ENCODE measurements around the gene C10orf143.
"Not testable (repeated sequence)": the region's sequence is repeated elsewhere in the genome, so short reads cannot be mapped to it uniquely, and the experiment has no call there.

Gene C10orf143

DNA sequence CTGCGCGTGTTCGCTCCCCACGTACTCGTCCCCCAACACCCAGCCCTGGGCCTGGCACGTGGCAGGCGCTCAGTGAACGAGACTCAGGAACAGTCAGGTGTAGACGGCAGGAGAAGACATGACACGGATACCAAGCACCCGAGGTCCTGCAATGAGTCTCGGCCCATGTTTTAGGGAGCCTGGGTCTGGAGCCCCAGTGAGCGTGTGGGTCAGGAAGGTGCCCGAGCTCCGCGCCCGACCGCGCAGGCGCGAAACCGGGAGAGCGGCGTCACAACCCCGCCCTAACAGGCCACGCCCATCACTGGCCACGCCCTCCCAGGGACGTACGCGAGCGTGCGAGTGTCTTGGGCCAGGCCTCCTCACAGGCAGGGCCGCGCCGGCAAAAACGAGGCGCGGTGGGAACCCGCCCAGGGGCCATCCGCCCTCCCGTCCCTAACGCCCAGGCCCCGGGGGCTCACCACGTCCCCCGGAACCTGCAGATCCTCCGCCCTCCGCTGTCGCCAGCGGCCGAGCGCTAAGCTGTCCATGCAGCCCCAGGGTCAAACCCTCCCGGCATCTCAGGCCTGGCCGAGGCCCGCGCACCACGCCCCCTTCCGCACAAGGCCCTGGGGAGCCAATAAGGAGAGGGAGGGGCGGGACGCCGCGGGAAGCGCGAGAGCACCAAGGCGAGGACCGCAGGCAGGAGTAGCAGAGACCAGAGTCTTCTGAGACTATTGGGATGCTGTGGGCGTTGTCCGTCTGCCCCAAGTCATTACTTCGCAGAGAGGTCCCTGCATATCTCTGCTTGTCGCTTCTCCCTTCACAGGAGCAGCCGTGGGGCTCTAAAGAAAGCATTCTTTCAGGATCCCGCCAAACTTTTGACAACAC is at the start of gene C10orf143:
TSS of gene C10orf143 (minus strand) at position 585 of the 867 bp plus-strand sequence. CDS start at position 527, 58 bp downstream.
- DNase-seq, result peak; percentile 83

DNA sequence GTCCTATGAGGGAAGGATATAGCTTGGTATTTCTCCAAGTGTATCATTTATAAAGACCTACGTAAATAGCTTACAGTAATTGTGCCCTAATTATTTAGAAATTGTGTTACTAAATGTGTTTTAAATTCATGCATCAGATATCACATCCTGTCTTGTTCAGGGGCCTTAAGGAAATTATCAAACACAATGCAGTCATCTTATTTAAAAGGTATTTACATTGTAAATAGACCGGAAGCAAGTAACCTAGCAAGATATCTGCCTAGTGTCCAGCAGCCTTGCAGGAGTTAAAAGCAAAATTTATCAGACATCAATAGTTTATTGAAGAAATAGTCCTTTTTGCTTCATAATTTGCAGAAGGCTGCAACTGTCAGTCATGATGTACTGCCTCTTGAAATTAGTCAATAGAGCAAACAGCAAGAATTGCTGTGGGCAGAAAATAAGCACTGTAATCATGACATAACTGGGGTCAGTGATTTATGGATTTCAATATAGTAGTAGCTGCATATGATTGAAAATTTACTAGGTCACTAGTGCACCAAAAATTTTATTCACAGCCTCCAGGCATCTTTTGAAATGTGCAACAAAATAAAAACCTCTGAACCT is 48.7 kb upstream of the C10orf143 start:
- DNase-seq, result no peak

DNA sequence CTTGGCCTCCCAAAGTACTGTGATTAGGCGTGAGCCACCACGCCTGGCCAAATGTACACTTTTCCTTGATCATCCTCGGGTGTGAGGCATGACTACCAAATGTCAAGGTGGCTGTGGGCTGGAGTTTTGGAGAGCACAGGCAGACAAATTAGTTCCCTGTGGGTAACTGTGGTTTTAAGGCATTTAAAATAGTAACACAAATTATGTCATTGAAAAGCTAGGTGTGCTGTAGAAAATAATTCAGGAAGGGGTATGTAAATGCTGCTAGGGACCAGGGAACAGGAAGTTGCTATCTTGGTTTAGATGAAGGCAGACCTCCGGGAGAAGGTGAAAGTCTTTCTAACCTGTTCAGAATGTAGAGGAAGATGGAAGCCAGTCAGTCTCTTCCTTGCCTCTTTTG is 35.4 kb upstream of the C10orf143 start:
- DNase-seq, result no peak

DNA sequence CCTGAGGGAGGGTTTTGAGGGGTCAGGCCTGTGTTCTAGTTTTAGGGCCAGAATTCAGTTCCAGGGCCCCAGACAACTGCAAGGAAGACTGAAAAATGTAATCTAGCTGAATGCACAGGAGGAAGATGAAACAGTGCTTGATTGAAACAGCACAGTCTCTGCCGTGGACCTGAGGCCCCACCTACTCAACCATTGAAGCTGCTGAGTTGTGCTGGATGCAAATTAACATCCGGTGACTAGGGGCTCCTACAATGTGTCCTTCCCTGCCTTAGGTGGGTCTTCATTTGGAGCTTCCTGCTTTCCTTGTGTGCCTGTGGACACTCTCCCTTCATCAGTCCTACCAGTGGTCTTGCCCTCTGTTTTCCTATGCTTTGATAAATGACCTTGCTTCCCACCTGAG is 31.2 kb upstream of the C10orf143 start:
- DNase-seq, result no peak

DNA sequence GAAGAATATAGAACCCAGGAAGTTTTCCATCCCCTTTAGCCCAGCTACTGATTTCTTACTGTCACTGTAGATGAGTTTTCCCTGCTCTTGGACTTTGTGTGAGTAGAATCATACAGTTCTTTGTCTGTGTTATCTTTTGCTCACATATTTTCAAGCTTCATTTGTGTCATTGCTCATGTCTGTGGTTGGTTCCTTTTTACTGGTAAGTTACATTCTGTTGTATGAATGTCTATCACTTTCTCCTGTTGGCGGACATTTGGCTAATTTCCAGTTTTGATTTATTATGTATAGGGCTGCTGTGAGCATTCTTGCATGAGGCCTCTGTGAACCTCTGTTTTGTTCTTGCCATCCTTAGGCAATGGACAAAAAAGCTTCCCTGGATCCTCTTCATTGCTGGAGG is 30.8 kb upstream of the C10orf143 start:
- no peak for DNase-seq

DNA sequence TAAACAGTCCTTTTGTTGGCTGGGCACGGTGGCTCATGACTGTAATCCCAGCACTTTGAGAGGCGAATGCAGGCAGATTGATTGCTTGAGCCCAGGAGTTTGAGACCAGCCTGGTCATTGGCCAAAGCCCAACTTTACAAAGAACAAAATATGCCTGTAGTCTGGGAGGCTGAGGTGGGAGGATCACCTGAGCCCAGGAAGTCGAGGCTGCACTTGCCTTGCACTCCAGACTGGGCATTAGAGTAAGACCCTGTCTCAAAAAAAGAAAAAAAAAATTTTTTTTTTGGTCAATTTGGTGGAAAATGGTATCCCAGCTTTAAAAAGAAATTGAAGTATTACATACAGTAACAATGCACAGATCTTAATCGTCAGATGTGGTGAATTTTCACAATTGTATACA is 30.4 kb upstream of the C10orf143 start:
- DNase-seq, result no peak

DNA sequence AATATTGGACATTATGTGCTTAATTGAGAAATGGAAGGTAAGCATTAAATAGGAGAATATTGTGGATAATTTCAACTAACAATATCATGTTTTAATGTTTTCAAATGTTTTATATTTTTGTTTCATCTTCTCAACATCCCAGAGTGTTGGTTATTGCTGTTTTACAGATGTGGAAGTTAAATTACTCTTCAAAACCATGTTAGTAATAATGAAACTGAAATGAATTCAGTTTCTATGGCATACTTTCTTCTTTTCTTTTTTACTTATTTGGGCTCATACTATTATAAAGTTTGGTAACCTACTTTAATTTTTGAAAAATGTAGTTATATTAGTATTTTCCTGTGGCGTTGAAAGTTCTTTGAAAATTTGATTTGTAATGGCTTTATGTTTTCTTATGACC is 29.8 kb upstream of the C10orf143 start:
- DNase-seq, result no peak

DNA sequence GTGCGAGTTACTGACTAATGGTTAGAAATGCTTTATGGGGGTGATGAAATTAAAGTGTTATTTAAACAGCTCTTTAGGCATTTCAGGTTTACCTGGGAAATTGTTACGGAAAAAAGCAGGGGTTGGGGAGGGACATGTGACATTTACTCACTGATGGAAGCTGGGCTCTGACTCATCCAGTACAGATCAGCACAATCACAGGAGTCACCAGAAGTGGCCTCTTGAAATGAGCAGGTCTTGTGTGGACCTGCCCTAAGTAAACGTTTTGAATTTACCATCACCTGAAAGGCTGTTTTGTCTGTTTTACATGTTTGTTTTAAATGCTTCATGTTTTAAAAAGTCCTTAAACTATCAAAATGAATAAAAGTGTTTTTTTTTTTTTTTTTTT is 27.8 kb upstream of the C10orf143 start:
- DNase-seq, result peak in 1 of 2 experiments; percentile 0

DNA sequence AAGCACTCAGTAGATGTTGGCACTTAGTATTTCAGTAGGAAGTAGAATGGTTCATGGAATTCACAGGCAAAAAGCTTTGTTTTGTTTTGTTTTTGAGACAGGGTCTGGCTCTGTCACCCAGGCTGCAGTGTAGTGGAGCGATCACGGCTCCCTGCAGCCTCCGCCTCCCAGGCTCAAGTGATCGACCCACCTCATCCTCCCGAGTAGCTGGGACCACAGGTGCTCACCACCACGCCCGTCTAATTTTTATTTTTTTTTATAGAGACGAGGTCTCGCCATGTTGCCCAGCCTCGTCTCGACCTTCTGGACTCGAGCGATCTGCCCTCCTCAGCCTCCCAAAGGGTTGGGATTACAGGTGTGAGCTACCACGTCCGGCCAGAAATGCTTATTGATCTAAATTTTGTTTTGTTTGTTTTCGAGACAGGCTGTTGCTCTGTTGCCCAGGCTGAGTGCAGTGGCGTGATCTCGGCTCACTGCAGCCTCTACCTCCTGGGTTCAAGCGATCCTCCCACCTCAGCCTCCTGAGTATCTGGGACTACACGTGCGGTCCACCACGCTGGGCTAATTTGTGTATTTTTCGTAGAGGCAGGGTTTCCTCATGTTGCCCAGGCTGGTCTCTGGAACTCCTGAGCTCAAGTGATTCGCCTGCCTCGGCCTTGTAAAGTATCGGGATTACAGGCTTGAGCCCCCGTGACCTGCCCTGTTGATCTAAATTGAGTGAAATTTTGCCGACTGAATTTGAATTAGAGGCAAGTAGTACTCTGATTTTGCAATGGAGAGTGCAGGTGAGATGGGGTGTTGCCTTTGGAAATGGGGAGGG is 27.2 kb upstream of the C10orf143 start:
- DNase-seq, result no peak

DNA sequence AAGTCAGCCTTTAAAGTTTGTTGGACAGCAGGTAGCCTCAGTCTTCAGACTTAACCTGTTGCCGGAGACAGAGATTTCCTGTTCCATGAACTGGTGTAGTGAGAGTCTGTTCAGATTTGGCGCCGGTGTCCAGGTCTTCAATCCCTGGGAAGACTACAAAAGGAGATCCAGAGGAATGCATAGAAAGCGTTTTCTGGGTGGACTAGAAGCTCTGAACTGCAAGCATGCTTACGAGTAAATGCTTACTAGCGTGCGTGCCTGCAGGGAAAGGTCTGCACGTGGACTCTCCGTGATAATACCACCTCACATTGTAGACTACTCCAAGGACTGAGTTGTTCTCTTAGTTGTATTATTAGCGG is 26.4 kb upstream of the C10orf143 start:
- DNase-seq, result no peak

DNA sequence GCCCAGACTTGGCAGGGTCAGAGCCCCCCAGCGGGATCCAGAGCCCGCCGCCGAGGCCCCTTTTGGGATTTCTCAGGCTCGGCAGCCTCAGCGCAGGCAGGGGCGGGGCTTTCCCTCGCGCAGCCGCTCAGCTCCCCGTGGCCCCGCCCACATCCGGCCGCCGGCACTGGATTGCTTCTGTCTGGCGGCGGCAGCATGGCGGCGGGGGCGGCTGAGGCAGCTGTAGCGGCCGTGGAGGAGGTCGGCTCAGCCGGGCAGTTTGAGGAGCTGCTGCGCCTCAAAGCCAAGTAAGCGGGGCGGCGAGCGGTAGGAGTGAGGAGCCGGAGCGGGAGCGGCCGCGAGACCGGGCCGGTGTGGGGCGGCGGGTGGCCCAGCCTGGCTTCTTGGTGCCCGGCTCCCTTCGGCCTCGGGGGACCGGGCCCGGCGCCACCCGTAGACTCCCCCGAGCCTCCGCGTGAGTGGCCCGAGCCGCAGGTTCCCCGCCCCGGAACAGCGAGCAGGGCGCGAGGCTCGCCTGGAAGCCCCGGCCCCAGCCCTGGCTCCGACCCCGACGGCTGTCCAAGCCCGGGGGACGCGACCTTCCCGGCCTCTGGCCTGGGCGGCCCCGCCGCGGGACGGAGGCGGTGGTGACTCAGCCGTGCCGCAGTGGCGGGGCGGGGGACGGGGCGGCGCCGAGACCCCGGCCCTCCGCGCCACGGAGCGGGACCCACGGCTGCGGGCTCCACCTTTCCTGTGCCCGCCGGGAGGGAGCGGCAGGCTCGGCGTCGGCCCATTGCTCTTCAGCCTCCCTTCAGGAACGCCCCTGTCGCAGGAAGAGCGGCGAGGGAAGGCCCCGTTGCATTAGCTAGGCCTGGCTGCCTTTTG is 25.8 kb upstream of the C10orf143 start, which contains the start of gene GLRX3:
TSS of gene GLRX3 (plus strand) at position 166 of the 864 bp plus-strand sequence. CDS start at position 196, 30 bp downstream.
- peak; percentile 54 to 78 for DNase-seq

DNA sequence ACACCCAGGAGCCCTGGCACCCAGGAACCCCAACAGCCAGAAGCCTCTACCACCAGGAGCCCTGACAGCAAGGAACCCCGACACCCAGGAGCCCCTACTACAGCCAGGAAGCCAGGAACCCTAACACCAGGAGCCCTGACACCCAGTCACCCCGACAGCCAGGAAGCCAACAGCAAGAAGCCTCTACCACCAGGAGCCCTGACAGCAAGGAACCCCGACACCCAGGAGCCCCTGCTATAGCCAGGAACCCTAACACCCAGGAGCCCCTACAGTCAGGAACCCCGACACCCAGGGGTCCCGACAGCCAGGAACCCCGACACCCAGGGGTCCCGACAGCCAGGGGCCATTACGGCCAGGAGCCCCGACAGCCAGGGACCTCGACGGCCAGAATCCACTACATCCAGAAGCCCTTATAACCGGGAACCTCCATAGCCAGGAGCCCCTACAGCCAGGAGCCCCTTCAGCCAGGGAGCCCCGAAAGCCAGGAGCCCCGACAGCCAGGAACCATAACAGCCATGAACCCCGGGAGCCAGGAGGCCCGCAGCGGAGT is 25.1 kb upstream of the C10orf143 start:
- DNase-seq, result no peak

DNA sequence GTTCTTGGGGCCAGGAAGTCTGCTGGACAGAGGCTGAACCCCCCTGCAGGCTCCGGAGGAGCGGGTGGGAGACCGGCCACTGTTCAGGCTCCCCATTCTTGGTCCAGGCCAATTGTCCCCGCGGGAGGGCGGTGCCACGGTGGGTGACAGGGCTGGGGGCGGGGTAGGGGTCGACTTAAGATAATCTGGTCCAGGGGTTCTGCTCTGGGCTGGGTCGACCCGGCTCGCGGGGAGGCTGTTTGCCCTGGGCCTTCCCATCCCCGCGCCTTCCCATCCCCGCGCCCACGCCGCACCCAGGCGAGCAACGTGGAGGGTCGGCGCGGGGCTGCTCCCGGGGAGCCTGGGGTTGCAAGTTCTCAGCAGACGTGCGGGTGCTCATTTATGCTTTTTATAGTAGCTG is 18.3 kb upstream of the C10orf143 start:
- DNase-seq, result no peak

DNA sequence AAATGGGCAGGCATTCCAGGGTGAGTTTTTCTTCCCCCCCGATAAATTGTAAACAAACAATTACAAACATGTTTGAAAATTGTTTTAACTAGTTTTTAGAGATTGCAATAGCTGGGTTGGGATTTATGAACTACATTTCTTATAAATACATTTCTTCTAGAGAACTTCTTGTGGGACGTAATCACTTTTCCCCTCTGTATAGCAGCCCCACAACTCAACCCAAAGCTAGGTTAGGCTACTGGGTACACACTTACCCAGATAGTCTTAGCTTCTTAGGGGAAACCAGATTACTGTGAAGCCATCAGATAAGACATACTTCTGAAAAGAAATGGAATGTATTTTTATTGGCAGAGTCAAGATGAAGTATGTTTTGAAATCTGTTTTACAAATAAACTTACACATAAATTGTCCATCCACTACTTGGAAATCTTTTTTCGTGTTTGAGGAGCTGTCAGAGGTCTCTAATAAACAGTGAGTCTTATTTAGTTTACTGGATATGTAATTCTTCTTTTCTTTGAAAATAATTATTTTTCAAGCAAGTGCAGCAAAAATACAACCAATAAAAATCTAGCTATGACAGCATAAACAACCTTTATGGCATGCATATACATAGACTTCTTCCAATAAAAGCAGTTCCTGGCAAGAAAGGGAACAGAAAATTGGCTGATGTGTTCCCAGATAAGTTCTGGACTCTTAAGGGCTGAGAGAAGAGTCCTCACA is 17.6 kb upstream of the C10orf143 start:
- DNase-seq, result no peak

DNA sequence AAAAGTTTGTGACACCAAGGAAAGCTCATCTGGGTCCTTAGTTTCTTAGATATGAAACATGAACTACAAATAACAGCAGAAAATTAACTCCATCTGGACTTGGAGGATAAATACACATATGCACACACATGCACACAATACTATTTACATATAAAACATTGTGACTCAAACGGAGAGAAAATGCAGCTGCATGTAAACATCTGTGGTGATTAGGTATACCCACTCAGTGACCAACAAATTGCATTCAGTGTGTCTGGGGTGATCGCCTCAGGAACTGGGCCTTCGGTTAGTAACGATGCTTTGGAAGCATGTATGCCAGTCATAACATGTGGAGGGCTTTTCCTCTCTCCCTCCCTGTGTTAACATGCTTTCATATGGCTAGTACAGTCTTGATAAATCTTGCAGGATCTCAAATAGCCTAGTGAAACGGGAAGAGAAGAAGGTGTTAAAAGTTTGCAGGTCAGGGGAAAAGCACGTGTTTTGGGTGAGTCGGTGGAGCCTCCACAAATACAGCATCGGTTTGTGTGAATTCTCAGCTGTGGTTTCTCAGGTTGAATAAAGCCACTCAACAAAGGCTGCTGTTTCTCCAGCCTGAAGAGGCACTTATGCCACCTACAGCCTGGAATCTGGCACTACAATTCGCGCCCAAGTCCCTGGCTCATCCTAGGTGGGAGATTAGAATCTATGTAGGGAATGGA is 16.9 kb upstream of the C10orf143 start:
- DNase-seq, result peak in 1 of 2 experiments; percentile 60

DNA sequence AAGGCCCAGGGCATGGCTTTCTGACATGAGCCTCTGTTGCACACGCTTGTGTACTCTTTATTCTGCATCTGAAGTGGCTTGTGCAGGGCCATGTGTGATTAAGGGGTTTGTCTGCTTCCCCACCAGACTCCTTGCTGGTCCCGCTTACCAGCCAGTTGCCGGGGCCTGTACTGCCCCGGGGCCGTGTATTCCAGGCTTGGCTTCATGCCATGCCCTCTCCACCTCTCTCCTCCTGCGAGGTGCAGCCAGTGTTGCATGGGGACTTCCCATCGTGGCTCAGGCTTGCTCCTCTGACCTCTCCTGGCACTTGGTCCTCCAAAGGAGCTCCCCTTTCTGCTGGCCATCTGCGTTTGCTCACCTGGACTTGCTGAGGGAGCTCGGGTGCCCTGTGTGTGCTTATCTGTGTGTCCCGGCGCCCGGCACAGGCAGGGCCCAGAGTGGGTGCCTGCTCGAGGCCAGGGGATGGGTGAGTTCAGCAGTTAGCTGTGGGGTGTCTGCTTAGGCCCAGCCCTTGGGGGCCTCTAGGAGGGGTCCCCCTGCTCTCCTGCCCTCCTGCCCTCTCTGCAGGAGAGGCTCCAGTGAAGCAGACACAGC is 11.0 kb upstream of the C10orf143 start:
- no peak for DNase-seq

DNA sequence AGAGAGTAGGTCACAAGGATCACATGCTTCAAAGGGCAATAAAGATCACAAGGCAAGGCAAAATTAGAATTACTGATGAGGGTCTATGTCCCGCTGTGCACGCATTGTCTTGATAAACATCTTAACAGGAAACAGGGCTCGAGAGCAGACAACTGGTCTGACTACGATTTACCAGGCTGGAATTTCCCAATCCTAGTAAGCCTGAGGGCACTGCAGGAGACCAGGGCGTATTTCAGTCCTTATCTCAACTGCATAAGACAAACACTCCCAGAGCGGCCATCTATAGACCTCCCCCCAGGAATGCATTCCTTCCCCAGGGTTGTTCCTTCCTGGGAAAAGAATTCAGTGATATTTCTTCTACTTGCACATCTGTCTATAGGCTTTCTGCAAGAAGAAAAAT is 6.9 kb upstream of the C10orf143 start:
- DNase-seq, result not testable (repeated sequence)

DNA sequence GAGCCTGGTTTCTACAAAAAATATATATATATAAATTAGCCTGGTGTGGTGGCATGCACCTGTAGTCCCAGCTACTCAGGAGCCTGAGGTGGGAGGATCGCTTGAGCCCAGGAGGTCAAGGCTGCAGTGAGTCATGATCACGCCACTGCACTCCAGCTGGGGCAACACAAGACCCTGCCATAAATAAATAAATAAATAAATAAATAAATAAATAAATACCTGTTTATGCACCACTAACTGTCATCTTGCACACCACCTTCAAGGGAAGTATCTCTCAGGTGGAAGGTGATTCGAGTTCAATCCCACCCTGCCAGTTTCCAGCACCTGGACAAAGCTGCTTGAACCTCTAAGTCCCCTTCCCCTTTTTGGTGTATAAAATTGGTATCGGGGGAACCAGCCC is 6.3 kb upstream of the C10orf143 start:
- not testable (repeated sequence) for DNase-seq

DNA sequence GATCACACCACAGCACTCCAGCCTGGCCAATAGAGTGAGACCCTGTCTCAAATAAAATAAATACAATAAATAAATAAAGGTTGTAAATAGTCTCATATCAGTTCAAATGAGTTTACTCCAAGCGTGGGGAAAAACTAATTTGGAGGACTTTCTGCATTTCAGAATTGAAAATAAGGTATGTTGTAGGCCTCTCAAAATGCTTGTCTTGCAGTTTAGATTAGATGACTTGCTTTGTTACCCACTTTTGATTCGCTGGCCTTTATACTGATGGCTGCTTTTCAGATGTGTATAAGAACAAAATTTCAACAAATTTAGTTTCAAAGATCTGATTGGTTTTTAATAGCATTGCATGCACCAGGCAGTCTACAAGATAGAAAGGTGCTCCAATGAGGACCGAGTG is 2.2 kb upstream of the C10orf143 start:
- no peak for DNase-seq

DNA sequence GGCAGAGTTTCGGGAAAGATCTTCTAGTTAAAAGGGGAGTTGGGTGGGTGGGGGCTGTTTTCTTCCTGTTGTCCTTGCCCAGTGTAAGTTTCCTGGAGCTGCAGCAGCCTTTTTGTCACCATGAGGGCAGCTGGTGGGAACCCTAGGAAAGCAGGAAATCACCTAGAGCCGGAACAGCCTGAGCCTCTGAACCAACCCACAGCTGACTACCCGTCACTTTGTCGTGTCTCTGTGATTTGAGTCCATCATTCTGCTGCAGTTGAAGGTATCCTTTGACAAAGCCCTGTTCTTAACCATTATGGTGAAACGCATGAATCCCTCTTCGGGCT is 1.2 kb upstream of the C10orf143 start:
- DNase-seq, result no peak
